ENCODE results near the gene MB.
A peak's percentile ranks its signal among the peaks of the same experiment; 100 is the strongest.

Gene MB

GRCh38 chr22:35577799-35578659 lies 39.1 kb downstream of the MB start:
- in situ Hi-C loops (cut with MboI; ENCODE audit: low sequenced_read_pairs) = no loop called here
- DNase-seq (ENCODE audit: low spot score in 2 of 2) = no peak
- Histone ChIP-seq H3K36me3 (replicated peaks) (no peaks in the 10 kb centered on the region), H3K27me3 (ENCODE audit: low read depth) (no peaks in the 10 kb centered on the region), H3K4me3 (no peak overlapping the region), H3K9me3 (no peaks in the 10 kb centered on the region), H3K4me1 (no peaks in the 10 kb centered on the region)

GRCh38 chr22:35576671-35577070 lies 40.5 kb downstream of the MB start:
- in situ Hi-C loops (cut with MboI; ENCODE audit: low sequenced_read_pairs) = no loop called here
- DNase-seq (ENCODE audit: low spot score in 2 of 2) = no peak
- no peaks in the 10 kb centered on the region for H3K36me3 ChIP-seq (replicated peaks)
- H3K9me3 ChIP-seq = no peaks in the 10 kb centered on the region
- no peak overlapping the region for H3K4me3 ChIP-seq
- no peaks in the 10 kb centered on the region for H3K4me1 ChIP-seq
- no peaks in the 10 kb centered on the region for H3K27me3 ChIP-seq (ENCODE audit: low read depth)

GRCh38 chr22:35575116-35575748 lies 41.9 kb downstream of the MB start:
- in situ Hi-C loops (cut with MboI; ENCODE audit: low sequenced_read_pairs) = no loop called here

GRCh38 chr22:35572556-35572955 lies 44.6 kb downstream of the MB start:
- H3K4me1 ChIP-seq = no peaks in the 10 kb centered on the region
- no peaks in the 10 kb centered on the region for H3K36me3 ChIP-seq (replicated peaks)
- no peak overlapping the region for H3K4me3 ChIP-seq
- no peaks in the 10 kb centered on the region for H3K27me3 ChIP-seq (ENCODE audit: low read depth)
- DNase-seq (ENCODE audit: low spot score in 2 of 2) = no peak
- in situ Hi-C loops (cut with MboI; ENCODE audit: low sequenced_read_pairs) = no loop called here
- H3K9me3 ChIP-seq = no peaks in the 10 kb centered on the region

More at GRCh38 chr22:35575116-35575748, 41.9 kb downstream of the MB start:
- Histone ChIP-seq H3K27me3 (ENCODE audit: low read depth) (no peaks in the 10 kb centered on the region), H3K4me1 (no peaks in the 10 kb centered on the region), H3K4me3 (no peak overlapping the region), H3K9me3 (no peaks in the 10 kb centered on the region), H3K36me3 (replicated peaks) (no peaks in the 10 kb centered on the region)
- DNase-seq (ENCODE audit: low spot score in 2 of 2) = no peak

- H3K9me3 ChIP-seq = no peaks in the 10 kb centered on the region
- in situ Hi-C loops (cut with MboI; ENCODE audit: low sequenced_read_pairs) = no loop called here
- H3K36me3 ChIP-seq (replicated peaks) = no peaks in the 10 kb centered on the region
- no peak for DNase-seq (ENCODE audit: low spot score in 2 of 2)
- H3K4me3 ChIP-seq = no peak overlapping the region
- no peaks in the 10 kb centered on the region for H3K27me3 ChIP-seq (ENCODE audit: low read depth)
- no peaks in the 10 kb centered on the region for H3K4me1 ChIP-seq
These were observed 46.4 kb downstream of the MB start for GRCh38 chr22:35570686-35571194.

- Histone ChIP-seq H3K9me3 (no peaks in the 10 kb centered on the region), H3K27me3 (ENCODE audit: low read depth) (no peaks in the 10 kb centered on the region), H3K4me1 (no peaks in the 10 kb centered on the region), H3K36me3 (replicated peaks) (no peaks in the 10 kb centered on the region), H3K4me3 (no peak overlapping the region)
- DNase-seq (ENCODE audit: low spot score in 2 of 2) = no peak
- in situ Hi-C loops (cut with MboI; ENCODE audit: low sequenced_read_pairs) = no loop called here
These were observed 47.2 kb downstream of the MB start for GRCh38 chr22:35569916-35570315.

GRCh38 chr22:35568751-35569739 lies 48.1 kb downstream of the MB start:
- no peaks in the 10 kb centered on the region for H3K4me1 ChIP-seq
- no peak for DNase-seq (ENCODE audit: low spot score in 2 of 2)
- H3K4me3 ChIP-seq = no peak overlapping the region
- no peaks in the 10 kb centered on the region for H3K27me3 ChIP-seq (ENCODE audit: low read depth)
- in situ Hi-C loops (cut with MboI; ENCODE audit: low sequenced_read_pairs) = no loop called here
- no peaks in the 10 kb centered on the region for H3K9me3 ChIP-seq
- H3K36me3 ChIP-seq (replicated peaks) = no peaks in the 10 kb centered on the region

- Histone ChIP-seq H3K4me1 (no peaks in the 10 kb centered on the region), H3K36me3 (replicated peaks) (no peaks in the 10 kb centered on the region), H3K9me3 (no peaks in the 10 kb centered on the region), H3K27me3 (ENCODE audit: low read depth) (no peaks in the 10 kb centered on the region; the same call in 1 of the 2 replicates), H3K4me3 (no peak overlapping the region)
- peak in 1 of 2 experiments; percentile 29 for DNase-seq (ENCODE audit: low spot score in 2 of 2)
- in situ Hi-C loops (cut with MboI; ENCODE audit: low sequenced_read_pairs) = no loop called here
These were observed 49.6 kb downstream of the MB start for GRCh38 chr22:35567351-35568141.

GRCh38 chr22:35564975-35565867 lies 51.9 kb downstream of the MB start:
- in situ Hi-C loops (cut with MboI; ENCODE audit: low sequenced_read_pairs) = no loop called here

GRCh38 chr22:35563211-35563610 lies 53.9 kb downstream of the MB start:
- H3K27me3 ChIP-seq (ENCODE audit: low read depth) = no peaks in the 10 kb centered on the region; the same call in 1 of the 2 replicates
- DNase-seq (ENCODE audit: low spot score in 2 of 2) = no peak
- no peaks in the 10 kb centered on the region for H3K4me1 ChIP-seq
- H3K36me3 ChIP-seq (replicated peaks) = no peaks in the 10 kb centered on the region
- in situ Hi-C loops (cut with MboI; ENCODE audit: low sequenced_read_pairs) = no loop called here
- H3K9me3 ChIP-seq = no peaks in the 10 kb centered on the region
- no peak overlapping the region for H3K4me3 ChIP-seq

More at GRCh38 chr22:35564975-35565867, 51.9 kb downstream of the MB start:
- DNase-seq (ENCODE audit: low spot score in 2 of 2) = no peak
- Histone ChIP-seq H3K4me1 (no peaks in the 10 kb centered on the region), H3K4me3 (no peak overlapping the region), H3K36me3 (replicated peaks) (no peaks in the 10 kb centered on the region), H3K9me3 (no peaks in the 10 kb centered on the region), H3K27me3 (ENCODE audit: low read depth) (no peaks in the 10 kb centered on the region; the same call in 1 of the 2 replicates)

- H3K4me1 ChIP-seq = no peaks in the 10 kb centered on the region
- no peak for DNase-seq (ENCODE audit: low spot score in 2 of 2)
These were observed 55.2 kb downstream of the MB start for GRCh38 chr22:35561796-35562526.

More at GRCh38 chr22:35561796-35562526, 55.2 kb downstream of the MB start:
- no peaks in the 10 kb centered on the region; the same call in 1 of the 2 replicates for H3K27me3 ChIP-seq (ENCODE audit: low read depth)
- in situ Hi-C loops (cut with MboI; ENCODE audit: low sequenced_read_pairs) = no loop called here
- H3K9me3 ChIP-seq = no peaks in the 10 kb centered on the region
- H3K36me3 ChIP-seq (replicated peaks) = no peaks in the 10 kb centered on the region
- no peak overlapping the region for H3K4me3 ChIP-seq

Measured in HAP-1 (cell line).